Lower lobe of right lung (tissue), 2 donors: ENCODE results near the gene ALOX5AP. TPM values are rescaled to one million over a fixed set of nuclear protein-coding genes. Genes with fewer than 3 reads are reported as not detected.

ENCODE experiments used
- ATAC-seq, 2 donors: fragments of 200-7000 bp; cut with Tn5 transposase; one replicate each; pipeline ENCODE4 v1.9.1; 2020 to 2022; ENCODE audit warnings: mild to moderate bottlenecking in 2 of 2, moderate library complexity in 2 of 2
- DNase-seq: peaks from one replicate; pipeline ENCODE4 v3.0.0-alpha.2; 2020
- H3K27ac ChIP-seq: fragments of 200-600 bp; one replicate; pipeline ENCODE4 v1.8.0; 2022
- H3K27me3 ChIP-seq: fragments of 200-600 bp; one replicate; pipeline ENCODE4 v1.8.0; 2022; ENCODE audit warnings: low read depth
- H3K36me3 ChIP-seq: fragments of 200-600 bp; one replicate; pipeline ENCODE4 v1.8.0; 2022; ENCODE audit warnings: mild to moderate bottlenecking
- H3K4me1 ChIP-seq: fragments of 200-600 bp; one replicate; pipeline ENCODE4 v1.8.0; 2022
- H3K4me3 ChIP-seq: fragments of 200-600 bp; one replicate; pipeline ENCODE4 v1.8.0; 2022; ENCODE audit warnings: mild to moderate bottlenecking
- H3K9me3 ChIP-seq: fragments of 200-600 bp; one replicate; pipeline ENCODE4 v1.8.0; 2022
- CTCF ChIP-seq: fragments of 200-600 bp; IDR thresholded peaks from one replicate; pipeline ENCODE4 v1.8.0; 2022; ENCODE audit warnings: antibody characterized with exemption, mild to moderate bottlenecking
- intact Hi-C: fragments of 100-400 bp; cut with DNase I; formaldehyde crosslinking; loops from one replicate; pipeline ENCODE4 v1.11.0; 2022
- total RNA-seq: library from RNA; stranded (reverse); fragmentation: NEBNext Ultra II Directional; extraction: Animal tissue kit (Norgen Biotek cat#: 25700); gene quantifications from one replicate; pipeline ENCODE4 v1.2.1, GENCODE V29; 2021
- donor health status: DM: no; HTN: yes; CAD: no; lungs with severe emphysema.

Gene ALOX5AP
- total RNA-seq, 1 donor from 2014 or later: 311 TPM

- intact Hi-C loops: no loop called here
- H3K9me3 ChIP-seq: no peaks in the 10 kb centered on the region
- ATAC-seq (no peak), DNase-seq (no peak)
- no peak overlapping the region for H3K4me3 ChIP-seq
- no peak overlapping the region for H3K27ac ChIP-seq
- peaks cover 24% of the 10 kb centered on the region for H3K4me1 ChIP-seq
- no peak for TF ChIP-seq CTCF
- H3K36me3 ChIP-seq: no peaks in the 10 kb centered on the region
- no peaks in the 10 kb centered on the region for H3K27me3 ChIP-seq
Measured at GRCh38 chr13:30791354-30792001, 56.1 kb downstream of the ALOX5AP start.

- Histone ChIP-seq H3K27me3 (no peaks in the 10 kb centered on the region), H3K4me3 (no peak overlapping the region), H3K9me3 (no peaks in the 10 kb centered on the region), H3K4me1 (peaks cover 29% of the 10 kb centered on the region), H3K36me3 (no peaks in the 10 kb centered on the region), H3K27ac (no peak overlapping the region)
- peak; percentile 76 to 81 for ATAC-seq
- intact Hi-C loops: no loop called here
- peak; percentile 17 for TF ChIP-seq CTCF
- peak; percentile 68 for DNase-seq
Measured at GRCh38 chr13:30792285-30793000, 57.1 kb downstream of the ALOX5AP start.

DNA sequence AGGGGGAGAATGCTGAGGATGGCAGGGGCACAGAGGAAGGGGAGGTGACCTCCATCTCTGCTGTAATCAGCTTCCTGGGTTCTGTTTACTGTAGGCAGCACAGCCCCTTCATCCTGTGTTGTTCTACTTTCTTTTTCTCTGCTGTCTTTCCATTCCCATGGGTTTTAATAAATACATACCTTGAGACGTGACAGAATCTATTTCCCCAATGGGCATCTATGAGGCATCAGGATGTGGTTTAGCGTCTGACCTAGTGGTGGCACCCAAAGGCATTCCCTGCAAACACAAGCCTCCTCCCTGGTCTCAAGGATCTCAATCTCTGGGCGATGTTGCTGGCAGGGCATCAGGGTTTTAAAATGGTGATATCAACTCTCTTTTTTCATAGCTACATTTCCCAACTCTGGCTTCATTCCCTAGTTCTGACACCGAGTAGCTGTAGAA is 60.8 kb downstream of the ALOX5AP start:
- no peak overlapping the region for H3K27ac ChIP-seq
- H3K4me1 ChIP-seq: peaks cover 29% of the 10 kb centered on the region
- H3K27me3 ChIP-seq: no peaks in the 10 kb centered on the region
- H3K9me3 ChIP-seq: no peaks in the 10 kb centered on the region
- ATAC-seq: peak in 1 of 2 donors; percentile 30
- no peak for TF ChIP-seq CTCF
- H3K4me3 ChIP-seq: peak overlapping the region; percentile 6
- no peaks in the 10 kb centered on the region for H3K36me3 ChIP-seq
- intact Hi-C loops: no loop called here
- no peak for DNase-seq

- intact Hi-C loops: no loop called here
- ATAC-seq: no peak
Measured at GRCh38 chr13:30796631-30797601, 61.6 kb downstream of the ALOX5AP start.

More at GRCh38 chr13:30796631-30797601, 61.6 kb downstream of the ALOX5AP start:
- Histone ChIP-seq H3K4me3 (peak overlapping the region; percentile 6), H3K4me1 (peaks cover 25% of the 10 kb centered on the region), H3K36me3 (no peaks in the 10 kb centered on the region), H3K27me3 (no peaks in the 10 kb centered on the region), H3K9me3 (no peaks in the 10 kb centered on the region), H3K27ac (no peak overlapping the region)
- DNase-seq: no peak
- no peak for TF ChIP-seq CTCF
